A673 (cell line): ENCODE results near the gene GABRA6.

Experiments
- CTCF ChIP-seq: fragments of 300-800, 200-600 bp; sonication (generic); conservative IDR thresholded peaks from 2 replicates; pipeline ENCODE4 v1.5.1; 2017; ENCODE audit warnings: low read depth, mild to moderate bottlenecking, antibody characterized with exemption, low read length, moderate library complexity, mixed read lengths
- EZH2 ChIP-seq: fragments of 200-600 bp; sonication (generic); IDR thresholded peaks from 2 replicates; pipeline ENCODE4 v1.6.1; 2017; ENCODE audit warnings: borderline replicate concordance, low read depth, mild to moderate bottlenecking, mixed read lengths, antibody characterized with exemption, low read length; ENCODE audit not compliant: poor library complexity, severe bottlenecking

- TF ChIP-seq CTCF: no peak
- TF ChIP-seq EZH2: no peak
These were observed 54.9 kb downstream of the GABRA6 start for GRCh38 chr5:161740433-161740832.
